Activated CD4-positive, alpha-beta T cell treated with anti-CD3 and anti-CD28 coated beads for 36 hours (primary cell): ENCODE data around the gene MEAK7. TPM values are rescaled to one million over a fixed set of nuclear protein-coding genes. Genes with fewer than 3 reads are reported as not detected.

Experiments
- ATAC-seq: fragments of 200-7000 bp; cut with Tn5 transposase; one replicate; pipeline ENCODE4 v1.10.0; 2021; ENCODE audit warnings: mild to moderate bottlenecking, moderate library complexity
- CTCF ChIA-PET: fragments of 350-600 bp; sonication (Branson Sonifier 250); formaldehyde crosslinking; loops from one replicate; lab custom pipeline; 2021; ENCODE audit warnings: antibody characterized with exemption; lab: Charles Lee
- POLR2A ChIA-PET: fragments of 350-600 bp; sonication (Branson Sonifier 250); formaldehyde crosslinking; loops from one replicate; lab custom pipeline; 2021; ENCODE audit warnings: antibody characterized with exemption, inconsistent platforms; lab: Charles Lee
- DNase-seq: peaks from one replicate; pipeline ENCODE4 v3.0.0-alpha.2; 2020
- H3K27ac Mint-ChIP-seq: one replicate; pipeline ENCODE4 v1.8.0; 2021; ENCODE audit warnings: mixed read lengths
- H3K27me3 Mint-ChIP-seq: one replicate; pipeline ENCODE4 v1.8.0; 2021; ENCODE audit warnings: mixed read lengths
- H3K36me3 Mint-ChIP-seq: one replicate; pipeline ENCODE4 v1.8.0; 2021; ENCODE audit warnings: low read depth, mixed read lengths
- H3K4me1 Mint-ChIP-seq: one replicate; pipeline ENCODE4 v1.8.0; 2021; ENCODE audit warnings: mixed read lengths
- H3K4me3 Mint-ChIP-seq: one replicate; pipeline ENCODE4 v1.8.0; 2021; ENCODE audit warnings: mild to moderate bottlenecking, moderate library complexity, mixed read lengths
- H3K9me3 Mint-ChIP-seq: one replicate; pipeline ENCODE4 v1.8.0; 2021; ENCODE audit warnings: low read depth, mixed read lengths
- intact Hi-C, 2 experiments: fragments of 100-400 bp; cut with DNase I in 1 of 2; cut with micrococcal nuclease in 1 of 2; formaldehyde crosslinking; loops; one replicate each; pipeline versions ENCODE4 v1.14.2 to v1.15.1; 2022 to 2024; cut with DNase I, micrococcal nuclease
- total RNA-seq, 2 experiments: library from RNA; stranded (reverse); gene quantifications; one replicate each; pipeline ENCODE4 v1.2.3, GENCODE V29; 2021

MEAK7 gene
- total RNA-seq, 2 experiments from 2014 or later: 8.9 to 10.6 TPM

DNA sequence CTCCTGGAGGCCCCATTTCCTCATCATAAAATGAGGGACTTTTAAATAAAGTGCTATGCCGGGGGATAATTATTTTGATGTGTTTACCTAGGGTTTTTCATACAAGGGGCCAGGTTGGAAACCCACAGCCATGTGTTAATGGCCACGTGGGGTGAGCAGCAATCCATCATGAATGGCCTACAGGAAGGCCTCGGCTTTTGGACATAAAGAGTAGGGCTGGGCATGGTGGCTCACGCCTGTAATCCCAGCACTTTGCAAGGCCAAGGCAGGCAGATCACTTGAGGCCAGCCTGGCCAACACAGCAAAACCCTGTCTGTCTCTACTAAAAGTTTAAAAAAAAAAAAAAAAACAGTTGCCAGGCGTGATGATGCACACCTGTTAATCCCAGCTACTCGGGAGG is 40.3 kb downstream of the MEAK7 start:
- H3K27me3 Mint-ChIP-seq: no peaks in the 10 kb centered on the region
- peaks cover 24% of the 10 kb centered on the region for H3K36me3 Mint-ChIP-seq
- ATAC-seq: no peak
- ChIA-PET POLR2A (no interaction called here), CTCF (no interaction called here)
- no peaks in the 10 kb centered on the region for H3K4me1 Mint-ChIP-seq
- peaks cover 14% of the 10 kb centered on the region for H3K9me3 Mint-ChIP-seq
- intact Hi-C loops: no loop called here
- no peak overlapping the region for H3K27ac Mint-ChIP-seq
- H3K4me3 Mint-ChIP-seq: no peak overlapping the region
- no peak for DNase-seq

GRCh38 chr16:84463221-84463620 is 41.2 kb downstream of the MEAK7 start:
- Mint-ChIP-seq H3K4me1 (no peaks in the 10 kb centered on the region), H3K9me3 (peaks cover 14% of the 10 kb centered on the region), H3K4me3 (no peak overlapping the region), H3K27me3 (no peaks in the 10 kb centered on the region), H3K36me3 (peaks cover 24% of the 10 kb centered on the region), H3K27ac (no peak overlapping the region)
- ATAC-seq (no peak), DNase-seq (no peak)
- POLR2A ChIA-PET: no interaction called here
- intact Hi-C loops: no loop called here
- CTCF ChIA-PET: interaction anchor here (1.1 kb wide), 1 partner anchor 15 kb away, joined by 3 read pairs; no protein-coding TSS in a partner anchor

- intact Hi-C loops: no loop called here
- Mint-ChIP-seq H3K4me1 (no peaks in the 10 kb centered on the region), H3K27me3 (no peaks in the 10 kb centered on the region), H3K4me3 (no peak overlapping the region), H3K36me3 (peaks cover 17% of the 10 kb centered on the region), H3K27ac (no peak overlapping the region), H3K9me3 (peaks cover 9% of the 10 kb centered on the region)
- ATAC-seq: no peak
- ChIA-PET POLR2A (no interaction called here), CTCF (interaction anchor here (0.6 to 1.1 kb wide), 2 partner anchors 16 to 263 kb away, joined by 3 read pairs; no protein-coding TSS in a partner anchor)
- no peak for DNase-seq
These were observed 41.9 kb downstream of the MEAK7 start for GRCh38 chr16:84462296-84463210.

- H3K9me3 Mint-ChIP-seq: peaks cover 6% of the 10 kb centered on the region
- no peak overlapping the region for H3K4me3 Mint-ChIP-seq
- no peak for ATAC-seq
- no peaks in the 10 kb centered on the region for H3K4me1 Mint-ChIP-seq
- no peak for DNase-seq
- ChIA-PET CTCF (interaction anchor here (0.6 kb wide), 1 partner anchor 264 kb away, joined by 3 read pairs; no protein-coding TSS in a partner anchor), POLR2A (no interaction called here)
- peaks cover 9% of the 10 kb centered on the region for H3K36me3 Mint-ChIP-seq
- intact Hi-C loops: no loop called here
- no peaks in the 10 kb centered on the region for H3K27me3 Mint-ChIP-seq
- no peak overlapping the region for H3K27ac Mint-ChIP-seq
These were observed 42.8 kb downstream of the MEAK7 start for GRCh38 chr16:84461413-84462295.

DNA sequence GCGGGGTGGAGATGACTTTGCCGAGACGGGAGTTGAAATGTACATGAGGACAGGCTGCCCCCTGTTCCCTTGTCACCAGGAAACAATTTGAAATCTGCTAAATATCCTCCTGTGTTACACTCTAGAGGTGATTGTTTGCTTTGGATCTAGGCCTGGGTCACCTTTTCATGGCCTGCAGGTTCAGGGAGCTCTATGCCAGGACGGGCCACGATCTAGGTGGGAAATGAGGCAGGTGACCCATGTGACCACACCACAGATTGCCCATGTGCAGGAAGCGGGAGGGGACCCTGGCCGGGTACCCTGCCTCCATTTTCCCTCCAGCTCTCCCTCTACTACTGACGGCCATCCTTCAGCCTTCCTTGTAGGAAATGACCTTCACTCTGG is 43.4 kb downstream of the MEAK7 start:
- H3K27ac Mint-ChIP-seq: no peak overlapping the region
- no peak overlapping the region for H3K4me3 Mint-ChIP-seq
- intact Hi-C loops: no loop called here
- POLR2A ChIA-PET: no interaction called here
- no peaks in the 10 kb centered on the region for H3K4me1 Mint-ChIP-seq
- peaks cover 2% of the 10 kb centered on the region for H3K9me3 Mint-ChIP-seq
- H3K36me3 Mint-ChIP-seq: peaks cover 4% of the 10 kb centered on the region
- ATAC-seq: no peak
- H3K27me3 Mint-ChIP-seq: no peaks in the 10 kb centered on the region
- CTCF ChIA-PET: no interaction called here
- DNase-seq: no peak

GRCh38 chr16:84460406-84461028 is 43.9 kb downstream of the MEAK7 start:
- DNase-seq: no peak
- H3K4me3 Mint-ChIP-seq: no peak overlapping the region
- no peak overlapping the region for H3K27ac Mint-ChIP-seq
- ATAC-seq: no peak
- peaks cover 1% of the 10 kb centered on the region for H3K36me3 Mint-ChIP-seq
- no peaks in the 10 kb centered on the region for H3K27me3 Mint-ChIP-seq
- H3K9me3 Mint-ChIP-seq: no peaks in the 10 kb centered on the region
- ChIA-PET CTCF (no interaction called here), POLR2A (no interaction called here)
- intact Hi-C loops: no loop called here
- no peaks in the 10 kb centered on the region for H3K4me1 Mint-ChIP-seq

DNA sequence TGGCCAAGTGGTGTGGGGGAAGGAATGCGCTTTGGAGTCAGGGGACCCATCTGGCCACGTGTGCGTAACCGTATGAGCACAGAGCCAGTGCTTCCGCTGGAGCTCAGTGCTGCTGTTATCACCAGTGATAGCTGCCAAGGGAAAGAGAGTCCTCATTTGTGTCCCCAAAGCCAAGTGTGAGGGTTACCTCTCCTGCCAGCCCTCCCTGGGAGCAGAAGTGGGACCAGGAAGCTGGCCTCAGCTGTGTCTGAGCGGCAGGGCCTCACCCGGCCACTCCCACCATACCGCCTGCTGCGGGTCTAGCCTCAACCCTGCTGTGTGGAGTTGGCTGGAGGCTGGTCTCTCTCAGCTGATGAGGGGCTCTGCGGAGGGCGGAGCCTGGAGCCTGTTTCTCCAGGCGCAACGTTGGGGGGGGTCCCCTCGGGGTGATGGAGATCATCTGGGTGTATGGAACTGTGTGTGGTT is 44.5 kb downstream of the MEAK7 start:
- no peak for ATAC-seq
- CTCF ChIA-PET: no interaction called here
- no peak for DNase-seq
- Mint-ChIP-seq H3K9me3 (no peaks in the 10 kb centered on the region), H3K4me3 (no peak overlapping the region), H3K4me1 (no peaks in the 10 kb centered on the region), H3K36me3 (peaks cover 1% of the 10 kb centered on the region), H3K27me3 (no peaks in the 10 kb centered on the region), H3K27ac (no peak overlapping the region)
- intact Hi-C loops: no loop called here
- POLR2A ChIA-PET: no interaction called here

DNA sequence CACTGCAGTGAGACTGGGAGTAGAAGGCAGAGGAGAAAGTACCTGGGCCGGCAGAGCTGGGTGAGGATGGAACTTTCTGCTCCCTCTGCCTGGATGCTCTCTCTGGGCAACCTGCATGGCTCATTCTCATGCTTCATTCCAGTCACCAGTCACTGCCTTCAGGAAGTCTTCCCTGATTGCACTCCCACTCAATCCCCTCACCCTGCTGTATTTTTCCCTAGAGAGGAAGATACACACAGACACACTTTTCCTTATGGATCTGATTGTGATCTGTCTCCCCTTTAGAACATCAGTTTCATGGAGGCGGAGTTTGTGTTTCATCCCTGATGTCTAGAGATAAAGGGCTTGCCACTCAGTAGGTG is 44.9 kb downstream of the MEAK7 start:
- ChIA-PET CTCF (no interaction called here), POLR2A (no interaction called here)
- Mint-ChIP-seq H3K4me1 (no peaks in the 10 kb centered on the region), H3K4me3 (no peak overlapping the region), H3K27ac (no peak overlapping the region), H3K9me3 (no peaks in the 10 kb centered on the region), H3K36me3 (peaks cover 1% of the 10 kb centered on the region), H3K27me3 (no peaks in the 10 kb centered on the region)
- DNase-seq (no peak), ATAC-seq (no peak)
- intact Hi-C loops: no loop called here

DNA sequence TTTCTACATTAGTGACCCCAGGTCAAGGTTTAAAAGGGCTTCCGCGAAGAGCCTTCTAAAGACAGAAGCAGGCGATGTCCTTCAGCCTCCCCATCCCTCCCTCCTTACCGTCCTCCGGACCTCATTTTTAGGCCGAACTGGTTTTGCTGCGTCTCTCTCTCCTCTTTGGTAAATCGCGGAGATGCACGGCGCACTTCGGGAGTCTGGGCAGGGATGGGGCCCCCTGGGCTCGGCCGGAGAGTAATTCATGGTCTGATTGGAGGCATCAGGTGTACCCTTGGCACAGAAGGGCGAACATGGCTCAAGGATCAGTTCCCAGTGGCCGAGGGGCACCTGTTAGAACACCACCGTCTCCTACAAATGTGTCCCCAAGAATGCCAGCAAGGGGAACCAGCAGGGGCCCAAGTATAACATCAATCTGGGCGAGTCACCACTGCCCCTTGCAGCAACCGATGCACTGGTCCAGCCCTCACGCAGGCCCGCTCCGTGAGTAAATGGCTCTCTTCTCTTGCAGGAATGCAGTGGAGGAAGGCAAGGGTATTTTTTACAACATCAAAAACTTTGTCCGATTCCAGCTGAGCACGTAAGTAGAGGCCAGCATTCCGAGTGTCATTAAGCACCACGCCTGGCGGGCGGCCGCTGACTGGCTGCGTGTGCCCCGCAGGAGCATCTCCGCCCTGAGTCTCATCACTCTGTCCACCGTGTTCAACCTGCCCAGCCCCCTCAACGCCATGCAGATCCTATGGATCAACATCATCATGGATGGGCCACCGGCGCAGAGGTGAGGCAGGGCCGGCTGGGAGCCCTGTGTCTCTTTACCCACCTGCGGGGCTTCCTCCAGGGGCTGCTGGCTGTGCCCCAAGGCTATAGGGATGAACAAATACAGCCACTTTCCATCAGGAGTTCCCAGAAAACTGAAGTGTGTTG is 45.6 kb downstream of the MEAK7 start:
- no peaks in the 10 kb centered on the region for H3K4me1 Mint-ChIP-seq
- intact Hi-C loops: no loop called here
- CTCF ChIA-PET: no interaction called here
- ATAC-seq (no peak), DNase-seq (no peak)
- H3K27me3 Mint-ChIP-seq: no peaks in the 10 kb centered on the region
- POLR2A ChIA-PET: no interaction called here
- H3K36me3 Mint-ChIP-seq: peaks cover 1% of the 10 kb centered on the region
- no peak overlapping the region for H3K4me3 Mint-ChIP-seq
- no peaks in the 10 kb centered on the region for H3K9me3 Mint-ChIP-seq
- H3K27ac Mint-ChIP-seq: no peak overlapping the region

GRCh38 chr16:84455031-84455430 is 49.4 kb downstream of the MEAK7 start:
- H3K27me3 Mint-ChIP-seq: no peaks in the 10 kb centered on the region
- no peak for DNase-seq
- ATAC-seq: no peak
- ChIA-PET POLR2A (no interaction called here), CTCF (interaction anchor here (0.6 kb wide), 1 partner anchor 178 kb away, joined by 3 read pairs; no protein-coding TSS in a partner anchor)
- no peaks in the 10 kb centered on the region for H3K4me1 Mint-ChIP-seq
- no peak overlapping the region for H3K27ac Mint-ChIP-seq
- H3K9me3 Mint-ChIP-seq: no peaks in the 10 kb centered on the region
- intact Hi-C loops: no loop called here
- no peaks in the 10 kb centered on the region for H3K36me3 Mint-ChIP-seq
- H3K4me3 Mint-ChIP-seq: no peak overlapping the region
